GM03348 (cell line): ENCODE data around the gene TSPAN7.

ENCODE experiments used
- DNase-seq: peaks from one replicate; pipeline ENCODE4 v3.0.0; 2012; ENCODE audit warnings: low spot score

The TSPAN7 gene

GRCh38 chrX:38649221-38649620 lies 87.9 kb downstream of the TSPAN7 start:
- no peak for DNase-seq

GRCh38 chrX:38649674-38650647 lies 88.6 kb downstream of the TSPAN7 start:
- DNase-seq: no peak

- DNase-seq: no peak
These were observed 90.6 kb downstream of the TSPAN7 start for GRCh38 chrX:38651625-38652601.

- DNase-seq: no peak
These were observed 91.6 kb downstream of the TSPAN7 start for GRCh38 chrX:38652934-38653442.

- peak; percentile 22 for DNase-seq
These were observed 93.0 kb downstream of the TSPAN7 start for GRCh38 chrX:38654302-38654701.

GRCh38 chrX:38656350-38656915 lies 95.1 kb downstream of the TSPAN7 start:
- DNase-seq: no peak

- DNase-seq: no peak
These were observed 96.2 kb downstream of the TSPAN7 start for GRCh38 chrX:38657562-38657961.

- no peak for DNase-seq
These were observed 99.2 kb downstream of the TSPAN7 start for GRCh38 chrX:38660395-38661102.

- DNase-seq: no peak
These were observed 99.7 kb downstream of the TSPAN7 start for GRCh38 chrX:38661103-38661441.

- no peak for DNase-seq
These were observed 100.2 kb downstream of the TSPAN7 start for GRCh38 chrX:38661561-38661960.

GRCh38 chrX:38662640-38663039 lies 101.3 kb downstream of the TSPAN7 start:
- DNase-seq: no peak

- DNase-seq: peak; percentile 35
These were observed 102.9 kb downstream of the TSPAN7 start for GRCh38 chrX:38664285-38664684.

GRCh38 chrX:38666909-38667308 lies 105.6 kb downstream of the TSPAN7 start:
- no peak for DNase-seq

- no peak for DNase-seq
These were observed 107.4 kb downstream of the TSPAN7 start for GRCh38 chrX:38668771-38669170.

- no peak for DNase-seq
These were observed 108.1 kb downstream of the TSPAN7 start for GRCh38 chrX:38669428-38669827.

- no peak for DNase-seq
These were observed 111.3 kb downstream of the TSPAN7 start for GRCh38 chrX:38672646-38673045.

- DNase-seq: no peak
These were observed 114.5 kb downstream of the TSPAN7 start for GRCh38 chrX:38675856-38676255.

GRCh38 chrX:38678183-38678582 lies 116.8 kb downstream of the TSPAN7 start:
- DNase-seq: no peak

GRCh38 chrX:38678821-38679220 lies 117.5 kb downstream of the TSPAN7 start:
- no peak for DNase-seq

GRCh38 chrX:38679695-38680094 lies 118.4 kb downstream of the TSPAN7 start:
- no peak for DNase-seq

GRCh38 chrX:38682095-38682494 lies 120.8 kb downstream of the TSPAN7 start:
- DNase-seq: no peak

GRCh38 chrX:38692961-38693360 lies 131.6 kb downstream of the TSPAN7 start:
- DNase-seq: no peak
